Gastrocnemius medialis (tissue), 4 donors: ENCODE data around the gene MS4A15.

Experiments
- POLR2A ChIP-seq, 2 donors: fragments of 450-650 bp; IDR thresholded peaks; one replicate each; pipeline ENCODE4 v1.6.1; 2017; ENCODE audit warnings: antibody characterized with exemption in 2 of 2, mild to moderate bottlenecking in 2 of 2, moderate library complexity in 2 of 2
- TF ChIP-seq, protein P1 (sequence below), 5 experiments: fragments of 450-650 bp in 3 of 5; fragments of 200-600 bp in 2 of 5; sonication (generic) in 2 of 5; IDR thresholded peaks in 4 of 5; conservative IDR thresholded peaks in 1 of 5; 1 replicate in 4 of 5; 2 replicates in 1 of 5; pipeline ENCODE4 v1.5.1; 2016 to 2019; ENCODE audit warnings: antibody characterized with exemption in 5 of 5, mild to moderate bottlenecking in 3 of 5, moderate library complexity in 3 of 5

GRCh38 chr11:60783911-60784310 lies 27.2 kb downstream of the MS4A15 start:
- TF ChIP-seq, protein P1, sequence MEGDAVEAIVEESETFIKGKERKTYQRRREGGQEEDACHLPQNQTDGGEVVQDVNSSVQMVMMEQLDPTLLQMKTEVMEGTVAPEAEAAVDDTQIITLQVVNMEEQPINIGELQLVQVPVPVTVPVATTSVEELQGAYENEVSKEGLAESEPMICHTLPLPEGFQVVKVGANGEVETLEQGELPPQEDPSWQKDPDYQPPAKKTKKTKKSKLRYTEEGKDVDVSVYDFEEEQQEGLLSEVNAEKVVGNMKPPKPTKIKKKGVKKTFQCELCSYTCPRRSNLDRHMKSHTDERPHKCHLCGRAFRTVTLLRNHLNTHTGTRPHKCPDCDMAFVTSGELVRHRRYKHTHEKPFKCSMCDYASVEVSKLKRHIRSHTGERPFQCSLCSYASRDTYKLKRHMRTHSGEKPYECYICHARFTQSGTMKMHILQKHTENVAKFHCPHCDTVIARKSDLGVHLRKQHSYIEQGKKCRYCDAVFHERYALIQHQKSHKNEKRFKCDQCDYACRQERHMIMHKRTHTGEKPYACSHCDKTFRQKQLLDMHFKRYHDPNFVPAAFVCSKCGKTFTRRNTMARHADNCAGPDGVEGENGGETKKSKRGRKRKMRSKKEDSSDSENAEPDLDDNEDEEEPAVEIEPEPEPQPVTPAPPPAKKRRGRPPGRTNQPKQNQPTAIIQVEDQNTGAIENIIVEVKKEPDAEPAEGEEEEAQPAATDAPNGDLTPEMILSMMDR (IDR thresholded peaks at IDR 0.05 in 4 of 5, conservative IDR thresholded peaks at IDR 0.05 in 1 of 5), result no peak
- TF ChIP-seq POLR2A (IDR thresholded peaks at IDR 0.05), result no peak
